IPS-11a (cell line): ENCODE results near the gene PRRC2C.
"Not testable (repeated sequence)": the region's sequence is repeated elsewhere in the genome, so short reads cannot be mapped to it uniquely, and the experiment has no call there.

Source experiments
- H3K4me3 ChIP-seq: one replicate; pipeline ENCODE4 v1.5.1; 2013; ENCODE audit warnings: low read depth, low read length, control low read depth

The PRRC2C gene

DNA sequence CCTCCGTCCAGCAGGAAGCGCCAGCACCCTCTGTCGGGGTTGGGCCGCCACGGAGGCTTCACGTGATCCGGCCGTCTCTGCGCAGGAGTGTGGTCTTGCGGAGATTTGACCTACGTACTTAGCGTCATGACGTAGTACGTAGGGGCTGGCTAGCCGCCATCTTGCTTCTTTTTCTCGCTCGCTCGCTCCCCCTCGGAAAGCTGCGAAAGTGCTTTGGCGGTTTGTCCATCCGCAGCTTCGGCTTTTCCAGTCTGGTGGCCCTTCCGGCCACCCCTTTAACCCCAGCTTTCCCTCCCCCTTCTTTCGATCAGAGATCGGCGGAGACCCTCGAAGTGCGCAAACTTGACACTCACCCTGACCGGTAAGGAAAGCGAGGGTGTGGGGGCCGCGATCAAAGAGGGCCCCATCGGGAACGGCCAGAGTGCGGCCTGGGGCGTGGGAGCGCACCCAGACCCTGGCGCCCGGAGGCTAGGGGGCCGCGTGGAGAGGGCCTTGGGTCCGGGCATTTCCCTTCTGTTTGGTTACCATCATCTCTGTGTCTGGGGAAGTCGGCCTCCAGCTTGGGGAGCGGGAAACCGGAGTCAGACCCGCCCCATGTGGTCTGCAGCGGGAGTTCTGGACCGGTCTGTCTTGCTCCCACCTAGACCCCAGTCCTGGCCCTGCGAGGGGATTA lies at the start of gene PRRC2C:
PRRC2C (plus strand) TSS at position 156 of the 673 bp plus-strand sequence. CDS start 26,559 bp downstream, outside the sequence.
- H3K4me3 ChIP-seq: peak within 1 kb of the TSS; percentile 97

DNA sequence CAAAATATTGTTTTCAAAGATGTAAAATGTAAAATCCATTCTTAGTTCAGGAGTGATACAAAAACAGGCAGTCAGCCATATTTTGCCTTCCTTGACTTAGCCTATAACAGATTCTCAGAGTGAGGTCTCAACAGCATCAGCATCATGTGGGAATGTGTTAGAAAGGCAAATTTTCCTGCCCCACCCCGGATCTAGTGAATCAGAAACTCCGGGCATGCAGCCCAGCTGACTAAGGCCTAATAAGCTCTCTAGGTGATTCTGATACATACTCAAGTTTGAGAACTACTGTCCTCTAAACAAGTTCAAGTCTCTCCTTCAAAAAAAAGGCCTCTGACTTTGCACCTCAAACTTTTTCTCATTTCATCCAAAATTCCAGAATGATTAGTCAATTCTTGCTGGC lies 46.9 kb upstream of the PRRC2C start:
- H3K4me3 ChIP-seq: no peak overlapping the region

GRCh38 chr1:171440201-171440600 lies 45.1 kb upstream of the PRRC2C start:
- H3K4me3 ChIP-seq: not testable (repeated sequence)

DNA sequence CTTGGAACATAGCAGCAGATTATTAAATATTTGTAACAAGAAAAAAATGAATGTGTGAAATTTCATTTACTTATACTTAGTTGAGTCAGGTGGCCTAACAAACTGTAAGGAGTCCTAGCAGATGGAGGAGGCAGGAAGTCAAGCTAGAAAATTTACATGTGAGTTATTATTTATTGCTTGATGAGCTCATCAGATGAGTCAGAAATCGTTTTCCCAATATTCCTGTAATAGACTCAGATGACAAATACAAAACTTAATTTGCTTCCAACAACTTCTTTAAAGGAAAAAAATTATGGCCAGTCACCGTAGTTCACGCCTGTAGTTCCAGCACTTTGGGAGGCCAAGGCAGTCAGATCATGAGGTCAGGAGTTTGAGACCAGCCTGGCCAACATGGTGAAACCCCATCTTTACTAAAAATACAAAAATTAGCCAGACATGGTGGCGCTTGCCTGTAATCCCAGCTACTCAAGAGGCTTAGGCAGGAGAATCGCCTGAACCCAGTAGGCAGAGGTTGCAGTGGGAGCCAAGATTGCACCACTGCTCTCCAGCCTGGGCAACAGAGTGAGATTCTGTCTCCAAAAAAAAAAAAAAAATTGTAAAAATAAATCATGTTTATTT lies 43.9 kb upstream of the PRRC2C start:
- H3K4me3 ChIP-seq: not testable (repeated sequence)

GRCh38 chr1:171446386-171446785 lies 38.9 kb upstream of the PRRC2C start:
- H3K4me3 ChIP-seq: no peak overlapping the region

GRCh38 chr1:171455967-171456366 lies 29.4 kb upstream of the PRRC2C start:
- H3K4me3 ChIP-seq: no peak overlapping the region

DNA sequence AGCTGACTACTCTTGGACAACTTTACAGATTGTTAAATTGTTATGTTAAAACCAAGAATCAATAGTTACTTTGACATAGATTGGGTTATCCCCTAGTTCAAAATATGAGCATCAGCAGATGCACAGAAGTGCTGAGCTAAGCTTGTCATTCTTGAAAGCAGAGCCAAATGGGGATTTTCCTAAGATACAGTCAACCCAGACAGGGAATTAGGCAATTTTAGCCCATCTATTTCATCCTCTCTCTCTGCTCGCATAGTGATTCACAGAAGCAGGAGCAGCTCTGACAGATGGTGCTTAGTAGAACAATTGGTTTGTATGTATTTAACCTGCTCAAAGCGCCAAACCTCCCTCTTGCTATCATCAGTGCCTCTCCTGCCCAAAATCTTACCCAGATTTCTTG lies 27.9 kb upstream of the PRRC2C start:
- H3K4me3 ChIP-seq: no peak overlapping the region

GRCh38 chr1:171460018-171460620 lies 25.2 kb upstream of the PRRC2C start:
- H3K4me3 ChIP-seq: no peak overlapping the region

GRCh38 chr1:171467626-171468025 lies 17.7 kb upstream of the PRRC2C start:
- H3K4me3 ChIP-seq: no peak overlapping the region

DNA sequence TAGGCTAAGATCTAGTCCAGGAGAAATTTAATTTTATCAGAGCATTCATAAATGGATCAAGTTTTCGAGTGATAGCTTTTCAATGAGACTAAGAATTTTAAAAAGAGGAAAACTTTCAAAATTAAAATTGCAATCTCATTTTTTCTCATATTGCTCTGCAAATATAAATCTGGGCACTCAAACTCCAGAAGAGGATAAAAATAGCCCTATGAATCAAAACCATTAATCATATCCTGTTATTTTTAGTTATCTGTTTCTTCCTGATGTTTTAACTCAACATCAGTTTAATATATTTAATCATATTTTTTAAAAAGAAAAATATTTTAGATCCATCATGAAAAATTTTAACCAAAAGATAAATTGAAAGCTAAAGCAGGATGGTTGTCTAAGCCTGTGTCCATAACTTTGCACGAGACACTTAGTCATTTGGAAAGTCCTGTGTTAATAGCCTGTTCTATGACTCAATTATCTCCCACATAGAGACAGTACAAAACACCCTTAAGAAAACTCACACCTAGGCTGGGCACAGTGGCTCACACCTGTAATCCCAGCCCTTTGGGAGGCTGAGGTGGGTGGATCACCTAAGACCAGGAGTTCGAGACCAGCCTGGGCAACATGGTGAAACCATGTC lies 17.1 kb upstream of the PRRC2C start:
- H3K4me3 ChIP-seq: no peak overlapping the region

DNA sequence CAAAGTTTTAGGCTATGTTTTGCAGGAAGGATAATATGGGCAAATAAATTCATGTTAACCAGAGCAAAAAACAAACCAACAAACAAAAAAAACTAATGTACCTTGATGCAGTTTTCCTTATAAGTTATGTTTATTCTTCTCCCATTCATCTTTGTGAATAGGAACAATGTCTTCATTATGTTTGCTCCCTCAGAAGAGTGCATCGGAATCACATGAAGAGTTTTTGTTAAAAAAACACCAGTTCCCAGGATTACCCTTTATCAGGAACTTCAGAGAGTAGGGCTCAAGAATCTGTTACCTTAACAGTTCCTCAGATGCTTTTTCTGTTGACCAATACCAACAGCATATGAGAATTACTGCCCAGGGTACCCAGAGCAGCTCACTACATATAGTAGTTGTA lies 14.6 kb upstream of the PRRC2C start:
- H3K4me3 ChIP-seq: no peak overlapping the region

GRCh38 chr1:171472183-171472647 lies 13.1 kb upstream of the PRRC2C start:
- no peak overlapping the region for H3K4me3 ChIP-seq

- no peak overlapping the region for H3K4me3 ChIP-seq
Measured at GRCh38 chr1:171476829-171477228, 8.5 kb upstream of the PRRC2C start.

GRCh38 chr1:171477804-171478203 lies 7.5 kb upstream of the PRRC2C start:
- no peak overlapping the region for H3K4me3 ChIP-seq

DNA sequence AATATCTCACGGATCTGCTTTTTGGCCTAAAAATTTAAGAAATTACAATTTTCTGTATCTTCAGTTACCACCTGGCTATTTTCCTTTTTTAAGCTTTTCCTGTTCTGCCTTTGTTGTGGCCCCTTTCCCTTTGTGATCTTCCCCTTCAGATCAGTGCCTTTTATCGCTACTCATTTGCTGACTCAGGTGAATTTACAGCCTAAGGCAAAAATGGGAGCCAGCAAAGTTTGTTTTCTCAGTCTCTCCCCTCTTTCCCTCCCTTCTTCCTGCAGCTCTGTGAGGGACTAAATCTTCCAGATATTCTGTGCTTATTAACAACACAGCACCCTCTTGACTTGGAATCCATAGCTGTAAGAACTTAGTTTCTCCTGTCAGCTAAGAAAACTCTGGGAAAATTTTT lies 5.3 kb upstream of the PRRC2C start:
- H3K4me3 ChIP-seq: no peak overlapping the region

DNA sequence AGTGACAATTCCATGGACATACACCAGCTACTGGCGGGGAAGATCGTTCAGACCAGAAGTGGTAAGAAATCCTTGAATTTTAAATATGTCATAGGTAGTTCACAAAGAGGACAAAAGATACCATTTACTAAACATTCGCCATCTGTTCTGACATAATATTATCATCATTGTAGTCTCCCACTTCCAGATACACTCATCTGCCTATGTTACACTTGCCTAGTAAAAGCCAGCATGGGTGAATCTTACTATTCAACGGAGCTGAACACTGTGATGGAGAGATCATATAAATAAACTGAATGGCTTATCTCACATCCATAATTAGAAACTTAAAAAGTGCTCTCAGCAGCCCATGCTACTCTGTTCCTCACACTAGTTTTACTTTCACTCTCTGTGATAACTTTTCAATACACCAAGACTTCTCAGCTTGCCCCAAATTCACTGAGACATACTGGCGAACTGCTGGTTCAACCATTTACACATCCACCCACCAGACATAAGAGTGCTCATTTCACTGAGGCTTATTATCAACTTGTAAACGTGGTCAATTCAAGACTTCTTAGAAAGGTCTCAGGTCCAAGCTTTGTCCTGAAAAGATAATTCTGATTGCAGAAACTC lies 463 bp upstream of the PRRC2C start:
- H3K4me3 ChIP-seq: peak overlapping the region; percentile 97

DNA sequence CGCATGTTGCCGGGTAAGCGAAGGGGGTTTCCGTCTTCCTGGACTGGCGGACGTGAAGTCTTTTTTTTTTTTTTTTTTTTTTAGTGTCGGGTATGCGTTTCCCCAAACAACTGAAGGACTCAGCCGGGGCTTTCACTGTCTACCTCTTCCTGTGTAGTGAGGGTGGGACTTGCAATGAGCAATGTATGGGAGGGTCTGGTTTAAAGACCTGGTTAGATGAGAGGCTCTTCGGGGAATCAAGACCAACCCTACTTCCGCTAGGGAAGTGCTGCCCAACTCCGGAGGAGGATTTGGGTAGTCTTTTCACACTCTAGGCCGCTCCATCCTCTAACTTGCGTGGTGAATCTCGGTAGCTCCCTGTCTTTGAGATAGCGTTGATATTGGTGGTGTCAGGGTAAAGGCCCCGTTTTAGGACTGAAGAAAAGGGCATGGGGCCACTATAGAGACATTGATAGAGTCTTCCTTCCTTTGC lies 754 bp downstream of the PRRC2C start:
- H3K4me3 ChIP-seq: peak overlapping the region; percentile 97

DNA sequence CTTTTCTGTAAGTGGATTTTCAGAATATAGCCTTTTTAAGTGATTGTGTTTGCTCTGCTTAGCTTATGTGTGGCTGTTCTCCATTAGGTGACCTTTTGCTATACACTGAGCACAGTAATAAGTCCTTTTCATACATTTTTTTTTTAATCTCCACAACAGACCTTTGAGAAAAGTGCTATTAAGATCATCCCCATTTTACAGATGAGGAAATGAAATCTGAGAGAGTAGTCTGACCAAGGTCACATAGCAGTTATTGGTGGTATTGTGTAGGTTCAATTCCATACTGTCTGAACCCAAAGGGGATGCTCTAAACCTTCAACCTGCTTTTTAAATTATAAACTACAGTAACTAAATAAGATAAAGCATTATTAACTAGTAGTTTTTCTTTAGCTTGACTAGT lies 1.7 kb downstream of the PRRC2C start:
- peak overlapping the region; percentile 97 for H3K4me3 ChIP-seq

- H3K4me3 ChIP-seq: no peak overlapping the region
Measured at GRCh38 chr1:171488190-171488929, 3.0 kb downstream of the PRRC2C start.

DNA sequence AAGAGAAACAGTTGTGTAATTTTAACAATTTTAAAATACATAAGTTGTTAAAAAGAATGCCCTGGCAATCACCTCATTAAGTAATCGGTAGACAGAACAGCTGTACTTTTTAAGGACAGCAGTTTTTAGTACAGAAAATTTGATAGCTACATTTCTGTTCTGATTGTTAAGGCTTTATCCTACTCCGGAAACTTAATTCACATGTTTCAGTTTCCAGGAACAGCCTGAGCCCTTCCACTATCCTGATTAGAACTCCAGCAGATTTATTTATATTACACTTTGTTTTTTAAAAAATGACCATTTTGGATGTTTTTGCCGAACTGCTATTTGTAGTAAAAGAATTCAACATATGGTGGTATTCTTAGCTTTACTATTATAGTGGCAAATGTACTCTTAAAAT lies 8.7 kb downstream of the PRRC2C start:
- no peak overlapping the region for H3K4me3 ChIP-seq

DNA sequence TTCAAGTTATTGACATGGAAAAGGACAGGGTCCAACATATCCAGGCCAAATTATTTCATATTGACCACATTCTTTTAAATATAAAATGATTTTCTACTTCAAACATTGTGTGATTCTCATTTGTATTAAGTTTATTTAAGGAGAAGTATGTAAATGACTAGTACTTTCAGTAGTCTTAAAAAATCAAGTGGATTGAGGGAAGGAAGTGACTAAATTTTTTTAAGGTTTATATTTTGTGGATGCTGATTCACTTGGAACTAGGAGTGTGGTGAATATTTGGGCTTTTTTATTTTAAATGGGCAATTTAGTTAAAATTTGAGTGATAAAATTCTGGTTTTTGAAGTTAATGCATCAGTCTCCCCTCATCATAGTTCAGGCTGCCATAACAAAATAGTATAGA lies 10.1 kb downstream of the PRRC2C start:
- no peak overlapping the region for H3K4me3 ChIP-seq
